Measurements from ENCODE around the gene KRT79.
"Not testable (repeated sequence)": the region's sequence is repeated elsewhere in the genome, so short reads cannot be mapped to it uniquely, and the experiment has no call there.

KRT79 gene

DNA sequence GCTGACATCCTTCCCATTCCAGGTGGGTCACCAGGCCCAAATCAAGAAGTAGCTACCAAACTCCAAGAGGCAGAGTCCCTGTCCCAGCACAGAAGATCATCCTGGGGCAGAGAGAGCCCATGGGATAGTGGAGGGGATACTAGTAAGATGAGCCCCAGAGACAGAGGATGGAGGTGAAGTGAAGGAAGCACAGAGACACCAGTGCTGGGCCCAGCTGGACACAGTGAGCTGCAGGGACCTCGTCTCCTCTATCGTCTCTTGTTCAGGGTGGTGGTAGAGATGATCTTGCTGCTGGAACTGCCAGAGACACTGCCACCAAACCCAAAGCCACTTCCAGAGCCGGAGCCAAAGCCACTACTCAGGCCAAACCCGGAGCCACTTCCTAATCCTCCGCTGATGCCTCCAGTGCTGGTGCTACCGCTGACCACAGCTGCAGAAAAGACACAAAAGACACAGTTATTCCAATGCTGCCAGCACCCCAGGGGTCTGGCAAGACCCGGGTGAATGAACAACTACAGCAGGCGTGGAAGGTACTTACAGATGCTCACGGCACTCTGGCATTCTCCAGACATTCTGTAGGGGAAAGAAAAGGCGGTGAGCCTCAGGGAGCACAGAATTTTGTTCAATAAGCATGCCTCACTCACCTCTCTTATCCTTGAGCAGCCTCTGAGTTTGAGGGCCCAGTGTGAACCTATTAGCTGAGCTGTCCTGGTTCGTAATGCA lies 27.1 kb downstream of the KRT79 start:
- DNase-seq (ENCODE audit: low spot score): no peak

GRCh38 chr12:52806169-52806811 lies 27.8 kb downstream of the KRT79 start:
- no peak for DNase-seq (ENCODE audit: low spot score)

GRCh38 chr12:52805739-52806138 lies 28.4 kb downstream of the KRT79 start:
- no peak for DNase-seq (ENCODE audit: low spot score)

DNA sequence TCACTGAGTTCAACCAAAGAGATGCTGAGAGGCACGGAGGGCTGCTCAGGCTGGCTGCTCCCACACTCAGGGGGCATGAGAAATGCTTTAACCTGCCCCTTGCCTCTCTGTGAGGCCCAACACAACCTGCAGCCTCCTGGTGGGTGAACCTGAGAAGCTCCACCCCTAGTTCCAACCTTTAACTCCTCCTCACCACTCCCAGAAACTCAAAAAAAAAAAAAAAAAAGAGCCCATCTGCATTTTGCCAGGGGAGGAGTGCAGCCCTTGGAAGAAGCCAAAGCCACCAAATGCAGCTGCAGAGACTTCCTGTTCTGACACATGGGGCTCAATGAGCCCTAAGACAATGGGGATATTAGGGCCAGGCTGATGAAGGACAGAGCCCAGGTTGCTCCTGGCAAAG lies 29.1 kb downstream of the KRT79 start:
- DNase-seq (ENCODE audit: low spot score): no peak

- DNase-seq (ENCODE audit: low spot score): no peak
Observed at GRCh38 chr12:52802442-52802841, 31.7 kb downstream of the KRT79 start.

DNA sequence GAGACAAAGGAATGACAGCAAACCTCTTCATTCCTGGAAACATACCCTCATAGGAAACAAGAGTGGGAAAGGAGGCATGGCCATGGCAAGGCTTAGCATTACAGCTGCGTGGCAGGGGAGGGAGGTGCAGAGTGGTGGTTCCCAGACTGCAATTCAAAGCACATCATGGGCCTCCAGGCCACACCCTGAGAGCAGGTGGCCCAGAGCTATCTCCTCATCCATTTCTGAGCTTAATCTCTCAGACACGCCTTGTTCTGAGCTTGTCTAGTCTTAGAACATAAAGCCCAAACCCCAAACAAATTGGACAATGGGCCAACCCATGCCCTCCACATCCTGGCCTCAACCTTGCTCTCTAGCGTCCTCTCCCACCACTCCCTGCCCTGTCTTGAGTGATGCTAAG lies 32.3 kb downstream of the KRT79 start:
- no peak for DNase-seq (ENCODE audit: low spot score)

- no peak for DNase-seq (ENCODE audit: low spot score)
Observed at GRCh38 chr12:52800259-52800917, 33.7 kb downstream of the KRT79 start.

DNA sequence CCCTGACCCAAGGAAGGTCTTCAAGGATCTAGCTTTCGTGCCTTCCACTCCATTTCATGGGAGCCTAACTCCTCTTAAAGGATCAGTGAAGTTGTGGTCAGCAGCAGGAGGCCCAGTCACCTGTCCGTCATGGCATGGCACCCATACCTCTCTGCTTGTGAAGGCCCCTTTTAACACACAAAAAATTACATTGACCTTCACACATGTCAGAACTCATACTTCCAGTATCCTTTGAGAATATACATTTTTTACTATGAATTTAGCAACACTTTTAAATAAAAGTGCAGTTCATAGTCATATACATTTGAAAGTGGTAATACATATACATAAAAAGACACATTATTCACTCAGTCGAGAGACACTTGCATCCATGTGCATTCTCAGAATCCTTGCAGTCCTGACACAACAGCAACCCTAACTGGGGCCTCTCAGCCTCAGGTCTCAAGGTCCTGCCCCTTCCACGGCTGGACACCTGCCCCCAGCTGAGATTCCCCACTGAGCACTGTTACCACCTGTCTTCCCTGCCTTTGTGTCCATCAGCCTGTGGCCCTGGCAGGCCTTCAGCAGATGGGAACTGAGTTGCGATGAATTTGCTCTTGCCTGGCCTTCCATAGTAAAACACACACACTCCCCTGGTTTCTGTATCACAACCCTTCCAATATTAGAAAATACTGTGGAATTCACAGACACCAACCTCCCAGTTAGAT lies 34.5 kb downstream of the KRT79 start:
- no peak for DNase-seq (ENCODE audit: low spot score)

DNA sequence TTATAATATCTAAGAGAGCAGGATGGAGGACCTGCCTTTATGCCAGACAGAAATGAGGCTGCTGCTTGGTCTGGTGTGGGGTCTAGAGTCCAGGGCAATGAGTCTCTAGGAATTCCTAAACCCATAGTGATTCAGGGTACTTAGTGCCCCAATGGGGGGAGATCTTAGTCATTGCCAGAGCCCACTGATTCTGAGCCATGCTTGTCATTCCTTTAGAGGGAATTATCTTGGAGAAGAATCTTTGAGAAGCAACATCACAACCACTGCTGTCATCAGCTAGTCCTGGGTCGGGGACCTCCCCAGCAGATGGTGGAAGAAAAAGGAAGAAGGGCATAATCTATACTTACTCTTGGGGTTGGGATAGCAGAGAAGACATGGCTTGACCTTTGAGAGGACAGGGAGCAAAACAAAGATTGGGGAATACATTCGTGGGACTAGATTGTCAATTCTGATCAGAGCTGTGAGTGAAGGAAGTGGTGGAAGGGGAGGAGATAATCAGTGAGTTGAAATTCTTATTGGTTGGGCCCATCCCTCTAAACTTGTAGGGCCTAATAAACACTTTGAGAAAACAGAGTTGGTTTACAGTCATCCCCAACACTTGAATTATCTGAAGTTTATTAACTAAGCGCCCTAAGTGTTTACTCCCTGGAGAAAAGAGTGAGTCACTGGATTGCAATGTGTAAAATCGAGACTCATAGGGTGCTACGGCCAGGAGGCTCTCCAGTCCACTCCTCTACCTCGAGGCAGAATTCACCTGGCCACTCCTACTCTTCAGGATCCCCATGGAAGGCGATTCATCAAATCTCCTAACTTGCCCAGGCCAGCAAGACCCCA lies 35.2 kb downstream of the KRT79 start:
- no peak for DNase-seq (ENCODE audit: low spot score)

DNA sequence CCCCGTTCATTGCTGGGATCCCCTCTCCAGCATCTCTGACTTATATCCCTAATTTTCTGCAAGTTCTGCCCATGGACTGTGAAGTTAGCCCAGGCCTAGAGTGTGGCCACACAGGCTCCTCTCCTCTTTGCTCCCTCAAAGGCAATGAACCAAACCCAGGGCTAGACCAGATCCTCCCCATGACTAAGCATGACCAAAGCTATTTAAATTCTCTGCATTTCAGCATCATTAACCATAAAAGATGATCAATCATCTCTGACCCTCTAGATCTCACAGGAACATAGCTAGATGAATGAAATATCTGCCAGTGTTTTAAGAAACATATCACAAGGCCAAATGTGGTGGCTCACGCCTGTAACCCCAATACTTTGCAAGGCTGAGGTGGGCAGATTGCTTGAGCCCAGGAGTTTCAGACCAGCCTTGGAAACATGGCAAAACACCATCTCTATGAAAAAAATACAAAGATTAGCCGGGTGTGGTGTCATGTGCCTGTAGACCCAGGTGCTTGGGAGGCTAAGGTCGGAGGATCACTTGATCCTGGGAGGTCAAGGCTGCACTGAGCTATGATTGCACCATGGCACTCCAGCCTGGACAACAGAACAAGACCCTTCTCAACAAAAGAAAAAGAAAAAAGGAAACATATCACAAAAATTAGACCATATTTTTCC lies 36.0 kb downstream of the KRT79 start:
- no peak for DNase-seq (ENCODE audit: low spot score)

DNA sequence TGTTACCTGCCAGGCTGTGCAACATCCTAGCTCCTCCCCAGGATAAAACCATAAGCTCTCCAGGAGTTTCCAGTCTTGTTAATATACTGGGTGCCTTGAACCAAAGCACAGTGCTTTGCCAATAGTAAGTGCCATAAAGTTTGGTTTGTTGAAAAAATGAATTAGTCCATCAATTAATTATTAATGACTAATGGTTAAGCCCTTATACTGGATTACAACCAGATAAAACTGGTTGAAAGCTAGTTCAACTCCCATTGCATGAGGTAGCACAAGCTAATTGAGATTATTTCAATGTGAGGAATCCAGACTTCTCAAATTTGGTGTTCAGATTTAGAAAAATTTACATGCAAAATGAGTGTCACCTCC lies 36.6 kb downstream of the KRT79 start:
- no peak for DNase-seq (ENCODE audit: low spot score)

- DNase-seq (ENCODE audit: low spot score): no peak
Observed at GRCh38 chr12:52796839-52797528, 37.1 kb downstream of the KRT79 start.

DNA sequence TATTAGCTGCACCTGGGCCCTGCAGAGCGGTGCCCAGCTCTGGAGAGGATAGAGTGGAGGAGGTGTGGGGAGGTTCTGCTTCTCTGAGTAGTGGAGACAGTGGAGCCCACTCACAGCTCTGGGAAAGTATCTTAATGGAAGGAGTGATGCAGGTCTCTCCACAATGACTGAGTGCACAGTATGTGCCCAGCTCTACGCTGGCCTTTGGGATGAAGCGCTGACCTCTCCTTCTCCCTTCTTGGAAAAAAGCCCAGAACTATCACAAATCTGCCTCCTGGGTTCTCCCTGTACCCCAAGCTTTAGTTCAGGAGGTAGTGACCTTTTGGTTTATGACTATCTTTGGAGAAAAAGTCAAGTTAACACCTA lies 37.7 kb downstream of the KRT79 start:
- DNase-seq (ENCODE audit: low spot score): no peak

- DNase-seq (ENCODE audit: low spot score): no peak
Observed at GRCh38 chr12:52795694-52796428, 38.2 kb downstream of the KRT79 start, which contains the start of gene KRT3. TSS of gene KRT3 (minus strand) at chr12:52796117. CDS start at chr12:52796042, 75 bp downstream.

DNA sequence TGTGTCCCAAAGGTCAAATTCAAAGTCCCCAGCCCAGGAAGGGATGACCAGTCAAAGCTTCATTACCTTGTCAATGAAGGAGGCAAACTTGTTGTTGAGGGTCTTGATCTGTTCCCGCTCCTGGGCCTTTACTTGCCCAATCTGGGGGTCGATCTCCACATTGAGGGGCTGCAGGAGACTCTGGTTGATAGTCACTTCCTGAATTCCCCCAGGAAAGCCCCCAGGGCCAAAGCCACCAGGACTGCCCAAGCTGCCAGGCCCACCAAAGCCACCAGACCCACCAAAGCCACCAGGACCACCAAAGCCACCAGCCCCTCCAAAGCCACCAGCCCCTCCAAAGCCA lies 38.8 kb downstream of the KRT79 start:
- DNase-seq (ENCODE audit: low spot score): not testable (repeated sequence)

DNA sequence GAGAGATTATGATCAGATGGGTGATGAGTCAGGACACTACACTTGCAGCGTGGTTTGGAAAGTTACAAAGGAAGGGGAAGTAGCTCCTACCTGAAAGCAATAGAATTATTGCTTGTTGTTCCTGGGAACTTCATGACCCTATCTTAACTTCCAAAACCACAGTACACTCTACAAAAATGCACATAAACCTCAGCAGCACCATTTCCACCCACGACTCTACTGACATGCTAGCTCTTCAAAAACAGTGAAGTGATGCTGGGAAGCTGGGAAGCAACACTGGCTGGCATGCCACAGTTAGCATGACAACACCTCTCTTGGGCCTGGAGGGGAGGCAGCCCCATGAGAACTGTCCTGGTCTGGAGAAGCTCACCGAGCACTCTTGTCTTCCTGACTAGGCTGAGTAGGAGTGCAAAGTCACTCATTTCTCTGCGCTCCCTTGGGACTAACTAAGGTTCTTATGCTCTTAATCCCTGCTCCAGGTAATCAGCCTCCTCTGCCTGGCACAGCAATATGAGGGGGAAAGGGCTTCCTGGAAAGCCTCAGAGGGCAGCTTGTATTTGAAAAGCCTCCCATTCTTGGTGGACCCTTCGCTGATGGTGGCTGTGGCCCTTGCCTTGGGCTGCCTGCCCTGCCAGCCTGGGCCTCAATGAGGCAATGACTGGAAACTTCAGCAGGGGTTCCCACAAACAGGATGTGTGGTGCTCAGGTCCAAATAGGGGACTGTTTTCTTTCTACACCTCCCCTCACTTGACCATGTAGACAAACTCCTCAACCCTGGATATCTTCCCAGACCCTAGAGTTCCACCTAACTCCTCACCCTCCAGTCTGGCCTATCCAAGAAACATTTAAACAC lies 39.4 kb downstream of the KRT79 start:
- no peak for DNase-seq (ENCODE audit: low spot score)

DNA sequence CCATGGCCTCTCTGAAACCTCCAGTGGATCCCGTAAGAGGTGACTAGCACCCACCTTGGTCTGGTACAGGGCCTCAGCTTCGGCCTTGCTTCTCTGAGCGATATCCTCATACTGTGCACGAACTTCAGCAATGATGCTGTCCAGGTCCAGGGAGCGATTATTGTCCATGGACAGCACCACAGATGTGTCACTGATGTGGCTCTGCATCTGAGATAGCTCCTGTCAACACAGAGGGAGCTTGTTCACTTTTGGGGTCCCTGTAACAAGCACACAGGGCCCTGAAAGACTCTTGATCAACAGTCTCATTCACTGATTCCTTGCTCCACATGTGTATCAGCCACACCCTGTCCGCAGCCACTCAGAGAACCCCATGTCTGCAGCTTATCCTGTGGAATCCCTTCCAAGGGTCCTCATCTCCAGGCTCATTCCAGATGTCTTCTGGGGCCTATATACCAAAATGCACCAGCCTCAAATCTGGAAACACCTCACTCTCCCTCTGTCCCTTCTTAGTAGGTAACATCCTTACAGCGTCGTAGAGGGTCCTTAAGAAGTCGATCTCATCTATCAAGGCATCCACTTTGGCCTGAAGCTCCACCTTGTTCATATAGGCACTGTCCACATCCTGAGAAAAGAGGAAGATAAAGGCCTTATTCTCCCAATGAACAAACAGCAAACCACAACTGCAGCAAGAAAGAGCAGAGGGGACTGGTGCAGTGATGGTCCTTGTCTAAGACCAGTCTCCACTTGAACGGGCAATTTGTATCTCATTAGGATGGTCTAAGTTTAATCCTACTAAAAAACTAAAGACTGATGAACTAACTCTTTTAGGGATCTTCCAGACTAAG lies 41.7 kb downstream of the KRT79 start:
- DNase-seq (ENCODE audit: low spot score): no peak

All from CD4-positive, alpha-beta T cell treated with Interleukin-15 for 4 hours (primary cell).